ENCODE results near the gene C5.
A peak's percentile ranks its signal among the peaks of the same experiment; 100 is the strongest.
"Not testable (repeated sequence)": the region's sequence is repeated elsewhere in the genome, so short reads cannot be mapped to it uniquely, and the experiment has no call there.

The C5 gene

GRCh38 chr9:121053544-121053943, 3.5 kb upstream of the C5 start:
- Histone ChIP-seq H3K27me3 (replicated peaks in 2 of 5; ENCODE audit: control insufficient read depth in 4 of 5, insufficient read depth in 5 of 5, low read length in 4 of 5) (no peaks in the 10 kb centered on the region), H3K27ac (ENCODE audit: insufficient read depth in 1 of 2, low read depth in 1 of 2, low read length in 2 of 2, poor library complexity in 1 of 2, severe bottlenecking in 2 of 2) (no peak overlapping the region), H3K4me3 (ENCODE audit: control insufficient read depth in 1 of 7, extremely low read depth in 1 of 7, insufficient read depth in 4 of 7, low read depth in 2 of 7, low read length in 6 of 7) (no peak overlapping the region), H3K4me1 (ENCODE audit: control extremely low read depth in 1 of 4, control insufficient read depth in 4 of 4, insufficient read depth in 4 of 4, low read length in 3 of 4) (no peaks in the 10 kb centered on the region), H3K9me3 (ENCODE audit: control extremely low read depth in 1 of 5, control insufficient read depth in 4 of 5, insufficient read depth in 2 of 5, low read depth in 1 of 5, low read length in 4 of 5) (no peaks in the 10 kb centered on the region), H3K36me3 (ENCODE audit: control insufficient read depth in 4 of 4, insufficient read depth in 4 of 4, low read length in 3 of 4) (peaks cover 0 to 5% (median 1%) of the 10 kb centered on the region in 4 experiments)
- ChIA-PET POLR2A (no interaction called here), CTCF (no interaction called here)
- no peak for DNase-seq
- WGBS (ENCODE audit: insufficient coverage), result 71% methylated on average over 2 of the region's 4 CpGs

DNA sequence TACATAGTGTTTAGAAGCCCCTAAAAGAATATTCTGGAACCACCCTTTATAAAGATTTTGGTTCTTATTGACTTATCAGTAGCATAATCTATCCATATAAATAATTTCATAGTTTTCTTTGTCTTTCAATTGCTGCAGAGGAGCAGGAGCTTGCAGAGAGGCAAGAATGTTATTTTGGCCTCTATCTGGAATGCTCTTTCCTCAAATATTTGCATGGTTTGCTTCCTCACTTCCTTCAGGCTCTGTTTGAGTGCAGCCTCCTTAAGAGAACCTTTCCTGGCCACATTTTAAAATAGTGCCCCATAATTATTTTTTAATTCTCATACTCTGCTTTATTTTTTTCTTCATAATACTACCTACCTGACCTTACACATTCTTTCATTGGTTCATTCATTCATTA, 1.5 kb downstream of the C5 start:
- H3K4me3 ChIP-seq (ENCODE audit: control insufficient read depth in 1 of 7, extremely low read depth in 1 of 7, insufficient read depth in 4 of 7, low read depth in 2 of 7, low read length in 6 of 7), result no peak overlapping the region
- ChIA-PET POLR2A (no interaction called here), CTCF (interaction anchor here (1.4 to 1.6 kb wide), 3 partner anchors 8 to 67 kb away, joined by 3 to 6 read pairs (median 3); no protein-coding TSS in a partner anchor)
- no peaks in the 10 kb centered on the region for H3K4me1 ChIP-seq (ENCODE audit: control extremely low read depth in 1 of 4, control insufficient read depth in 4 of 4, insufficient read depth in 4 of 4, low read length in 3 of 4)
- H3K9me3 ChIP-seq (ENCODE audit: control extremely low read depth in 1 of 5, control insufficient read depth in 4 of 5, insufficient read depth in 2 of 5, low read depth in 1 of 5, low read length in 4 of 5), result no peaks in the 10 kb centered on the region
- no peak for DNase-seq
- no peaks in the 10 kb centered on the region for H3K27me3 ChIP-seq (replicated peaks in 2 of 5; ENCODE audit: control insufficient read depth in 4 of 5, insufficient read depth in 5 of 5, low read length in 4 of 5)
- no peaks in the 10 kb centered on the region for H3K36me3 ChIP-seq (ENCODE audit: control insufficient read depth in 4 of 4, insufficient read depth in 4 of 4, low read length in 3 of 4)
- H3K27ac ChIP-seq (ENCODE audit: insufficient read depth in 1 of 2, low read depth in 1 of 2, low read length in 2 of 2, poor library complexity in 1 of 2, severe bottlenecking in 2 of 2), result no peak overlapping the region

DNA sequence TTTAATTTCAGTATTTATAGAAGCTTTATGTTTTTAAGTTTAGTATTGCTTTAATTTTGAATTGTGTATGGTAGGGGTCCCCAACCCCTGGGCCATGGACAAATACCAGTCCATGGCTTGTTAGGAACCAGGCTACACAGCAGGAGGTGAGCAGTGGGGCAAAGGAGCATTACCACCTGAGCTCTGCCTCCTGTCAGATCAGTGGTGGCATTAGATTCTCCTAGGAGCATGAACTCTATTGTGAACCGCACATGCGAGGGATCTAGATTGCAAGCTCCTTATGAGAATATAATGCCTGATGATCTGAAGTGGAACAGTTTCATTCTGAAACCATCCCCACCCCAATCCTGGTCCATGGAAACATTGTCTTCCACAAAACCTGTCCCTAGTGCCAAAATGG, 1.9 kb downstream of the C5 start:
- POLR2A ChIA-PET, result interaction anchor here (0.6 kb wide), 1 partner anchor 292 kb away, joined by 3 read pairs; no protein-coding TSS in a partner anchor
- no peaks in the 10 kb centered on the region for H3K27me3 ChIP-seq (replicated peaks in 2 of 5; ENCODE audit: control insufficient read depth in 4 of 5, insufficient read depth in 5 of 5, low read length in 4 of 5)

DNA sequence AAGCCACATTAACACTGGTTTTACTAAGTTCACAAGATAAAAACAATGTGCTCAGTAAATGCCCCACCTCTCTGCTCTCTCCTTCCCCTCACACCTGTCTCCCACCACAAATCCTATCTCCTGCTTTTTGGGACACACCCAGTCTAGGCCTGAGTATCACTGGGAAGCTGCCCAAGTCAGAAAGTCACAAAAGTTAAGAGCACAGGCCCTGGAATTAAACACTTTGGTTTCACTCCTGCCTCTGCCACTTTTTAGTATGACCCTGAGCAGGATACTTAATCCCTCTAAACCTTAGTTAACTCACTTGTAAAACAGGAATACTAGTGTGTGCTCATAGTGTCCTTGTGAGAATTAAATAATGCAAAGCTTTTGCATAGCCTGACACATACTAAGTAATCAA, 11.3 kb downstream of the C5 start:
- H3K27me3 ChIP-seq (replicated peaks in 2 of 5; ENCODE audit: control insufficient read depth in 4 of 5, insufficient read depth in 5 of 5, low read length in 4 of 5), result no peaks in the 10 kb centered on the region
- DNase-seq, result no peak
- no peaks in the 10 kb centered on the region for H3K9me3 ChIP-seq (ENCODE audit: control extremely low read depth in 1 of 5, control insufficient read depth in 4 of 5, insufficient read depth in 2 of 5, low read depth in 1 of 5, low read length in 4 of 5)
- no peaks in the 10 kb centered on the region for H3K36me3 ChIP-seq (ENCODE audit: control insufficient read depth in 4 of 4, insufficient read depth in 4 of 4, low read length in 3 of 4)
- no peaks in the 10 kb centered on the region for H3K4me1 ChIP-seq (ENCODE audit: control extremely low read depth in 1 of 4, control insufficient read depth in 4 of 4, insufficient read depth in 4 of 4, low read length in 3 of 4)
- POLR2A ChIA-PET, result no interaction called here
- CTCF ChIA-PET, result interaction anchor here (0.8 to 1.6 kb wide), 2 partner anchors 12 to 15 kb away, joined by 3 to 4 read pairs; no protein-coding TSS in a partner anchor
- H3K4me3 ChIP-seq (ENCODE audit: control insufficient read depth in 1 of 7, extremely low read depth in 1 of 7, insufficient read depth in 4 of 7, low read depth in 2 of 7, low read length in 6 of 7), result no peak overlapping the region
- no peak overlapping the region for H3K27ac ChIP-seq (ENCODE audit: insufficient read depth in 1 of 2, low read depth in 1 of 2, low read length in 2 of 2, poor library complexity in 1 of 2, severe bottlenecking in 2 of 2)

More for the DNA sequence above, 1.9 kb downstream of the C5 start:
- Histone ChIP-seq H3K9me3 (ENCODE audit: control extremely low read depth in 1 of 5, control insufficient read depth in 4 of 5, insufficient read depth in 2 of 5, low read depth in 1 of 5, low read length in 4 of 5) (no peaks in the 10 kb centered on the region), H3K36me3 (ENCODE audit: control insufficient read depth in 4 of 4, insufficient read depth in 4 of 4, low read length in 3 of 4) (no peaks in the 10 kb centered on the region), H3K4me3 (ENCODE audit: control insufficient read depth in 1 of 7, extremely low read depth in 1 of 7, insufficient read depth in 4 of 7, low read depth in 2 of 7, low read length in 6 of 7) (no peak overlapping the region), H3K4me1 (ENCODE audit: control extremely low read depth in 1 of 4, control insufficient read depth in 4 of 4, insufficient read depth in 4 of 4, low read length in 3 of 4) (no peaks in the 10 kb centered on the region), H3K27ac (ENCODE audit: insufficient read depth in 1 of 2, low read depth in 1 of 2, low read length in 2 of 2, poor library complexity in 1 of 2, severe bottlenecking in 2 of 2) (no peak overlapping the region)
- DNase-seq, result no peak
- no CpG with 5 or more reads among the region's 2 CpGs for WGBS (ENCODE audit: insufficient coverage)
- CTCF ChIA-PET, result interaction anchor here (1.4 to 1.6 kb wide), 2 partner anchors 9 to 10 kb away, joined by 3 to 6 read pairs; no protein-coding TSS in a partner anchor

GRCh38 chr9:121038362-121038761, 11.7 kb downstream of the C5 start:
- no peaks in the 10 kb centered on the region for H3K9me3 ChIP-seq (ENCODE audit: control extremely low read depth in 1 of 5, control insufficient read depth in 4 of 5, insufficient read depth in 2 of 5, low read depth in 1 of 5, low read length in 4 of 5)
- POLR2A ChIA-PET, result no interaction called here
- H3K4me3 ChIP-seq (ENCODE audit: control insufficient read depth in 1 of 7, extremely low read depth in 1 of 7, insufficient read depth in 4 of 7, low read depth in 2 of 7, low read length in 6 of 7), result no peak overlapping the region
- DNase-seq, result no peak
- no peaks in the 10 kb centered on the region for H3K4me1 ChIP-seq (ENCODE audit: control extremely low read depth in 1 of 4, control insufficient read depth in 4 of 4, insufficient read depth in 4 of 4, low read length in 3 of 4)
- H3K36me3 ChIP-seq (ENCODE audit: control insufficient read depth in 4 of 4, insufficient read depth in 4 of 4, low read length in 3 of 4), result no peaks in the 10 kb centered on the region
- CTCF ChIA-PET, result interaction anchor here (0.8 to 1.6 kb wide), 2 partner anchors 13 to 15 kb away, joined by 3 to 4 read pairs; no protein-coding TSS in a partner anchor
- no peak overlapping the region for H3K27ac ChIP-seq (ENCODE audit: insufficient read depth in 1 of 2, low read depth in 1 of 2, low read length in 2 of 2, poor library complexity in 1 of 2, severe bottlenecking in 2 of 2)
- no peaks in the 10 kb centered on the region for H3K27me3 ChIP-seq (replicated peaks in 2 of 5; ENCODE audit: control insufficient read depth in 4 of 5, insufficient read depth in 5 of 5, low read length in 4 of 5)
- 100% methylated on average over 2 of the region's 2 CpGs for WGBS (ENCODE audit: insufficient coverage)

DNA sequence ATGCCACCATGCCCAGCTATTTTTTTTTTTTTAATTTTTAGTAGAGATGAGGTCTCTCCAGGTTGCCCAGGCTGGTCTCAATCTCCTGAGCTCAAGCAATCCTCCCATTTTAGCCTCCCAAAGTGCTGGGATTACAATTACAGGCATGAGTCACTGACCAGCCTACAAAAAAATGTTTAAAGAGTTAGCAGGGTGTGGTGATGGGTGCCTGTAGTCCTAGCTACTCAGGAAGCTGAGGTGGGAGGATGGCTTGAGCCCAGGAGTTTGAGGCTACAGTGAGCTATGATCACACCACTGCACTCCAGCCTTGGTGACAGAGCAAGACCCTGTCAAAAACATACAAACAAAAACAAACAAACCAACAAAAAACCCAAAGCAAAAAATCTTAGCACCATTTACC, 14.4 kb downstream of the C5 start:
- CTCF ChIA-PET, result interaction anchor here (0.9 to 3.0 kb wide), 4 partner anchors 12 to 55 kb away, joined by 3 to 12 read pairs (median 5); no protein-coding TSS in a partner anchor
- H3K4me1 ChIP-seq (ENCODE audit: control extremely low read depth in 1 of 4, control insufficient read depth in 4 of 4, insufficient read depth in 4 of 4, low read length in 3 of 4); H3K27me3 ChIP-seq (replicated peaks in 2 of 5; ENCODE audit: control insufficient read depth in 4 of 5, insufficient read depth in 5 of 5, low read length in 4 of 5); H3K27ac ChIP-seq (ENCODE audit: insufficient read depth in 1 of 2, low read depth in 1 of 2, low read length in 2 of 2, poor library complexity in 1 of 2, severe bottlenecking in 2 of 2); H3K36me3 ChIP-seq (ENCODE audit: control insufficient read depth in 4 of 4, insufficient read depth in 4 of 4, low read length in 3 of 4); DNase-seq; H3K4me3 ChIP-seq (ENCODE audit: control insufficient read depth in 1 of 7, extremely low read depth in 1 of 7, insufficient read depth in 4 of 7, low read depth in 2 of 7, low read length in 6 of 7); POLR2A ChIA-PET; H3K9me3 ChIP-seq (ENCODE audit: control extremely low read depth in 1 of 5, control insufficient read depth in 4 of 5, insufficient read depth in 2 of 5, low read depth in 1 of 5, low read length in 4 of 5): not testable (repeated sequence)

DNA sequence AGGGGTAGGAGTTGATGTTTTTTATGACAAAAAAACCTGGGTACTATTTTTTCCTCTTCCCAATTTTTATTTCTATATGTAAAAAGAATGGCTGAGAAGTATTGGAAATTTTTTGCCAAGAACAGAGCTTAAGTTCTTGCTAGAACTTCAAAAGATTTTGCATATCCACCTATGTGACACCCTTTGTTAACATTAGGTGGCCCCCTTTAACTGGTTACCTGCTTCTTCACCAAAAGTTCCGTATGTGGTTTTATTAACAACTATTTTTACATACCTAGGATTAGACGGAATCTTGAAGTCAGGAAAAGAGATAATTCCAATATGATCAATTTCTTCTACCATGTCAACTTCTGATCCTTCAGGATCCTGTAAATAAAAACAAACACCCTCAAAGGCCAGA, 15.5 kb downstream of the C5 start:
- ChIA-PET CTCF (interaction anchor here (1.7 kb wide), 1 partner anchor 13 kb away, joined by 4 read pairs; no protein-coding TSS in a partner anchor), POLR2A (no interaction called here)
- Histone ChIP-seq H3K4me3 (ENCODE audit: control insufficient read depth in 1 of 7, extremely low read depth in 1 of 7, insufficient read depth in 4 of 7, low read depth in 2 of 7, low read length in 6 of 7) (no peak overlapping the region), H3K27me3 (replicated peaks in 2 of 5; ENCODE audit: control insufficient read depth in 4 of 5, insufficient read depth in 5 of 5, low read length in 4 of 5) (no peaks in the 10 kb centered on the region), H3K36me3 (ENCODE audit: control insufficient read depth in 4 of 4, insufficient read depth in 4 of 4, low read length in 3 of 4) (no peaks in the 10 kb centered on the region), H3K27ac (ENCODE audit: insufficient read depth in 1 of 2, low read depth in 1 of 2, low read length in 2 of 2, poor library complexity in 1 of 2, severe bottlenecking in 2 of 2) (no peak overlapping the region), H3K9me3 (ENCODE audit: control extremely low read depth in 1 of 5, control insufficient read depth in 4 of 5, insufficient read depth in 2 of 5, low read depth in 1 of 5, low read length in 4 of 5) (no peaks in the 10 kb centered on the region), H3K4me1 (ENCODE audit: control extremely low read depth in 1 of 4, control insufficient read depth in 4 of 4, insufficient read depth in 4 of 4, low read length in 3 of 4) (no peaks in the 10 kb centered on the region)
- peak in 2 of 3 donors; percentile 2 for DNase-seq
- 100% methylated on average over 1 of the region's 2 CpGs for WGBS (ENCODE audit: insufficient coverage)
